CD4-positive, alpha-beta T cell (primary cell): Measurements from ENCODE around the gene SRSF4. TPM values are rescaled to one million over a fixed set of nuclear protein-coding genes. Genes with fewer than 3 reads are reported as not detected.

Experiments used
- ATAC-seq: fragments of 200-7000 bp; cut with Tn5 transposase; one replicate; pipeline ENCODE4 v1.10.0; 2022; ENCODE audit warnings: mild to moderate bottlenecking; ENCODE audit not compliant: poor library complexity
- CTCF ChIA-PET: fragments of 350-600 bp; sonication (Branson Sonifier 250); formaldehyde crosslinking; loops from one replicate; lab custom pipeline; 2021; ENCODE audit warnings: antibody characterized with exemption, inconsistent platforms; lab: Charles Lee
- POLR2A ChIA-PET: fragments of 350-600 bp; sonication (Branson Sonifier 250); formaldehyde crosslinking; loops from one replicate; lab custom pipeline; 2021; ENCODE audit warnings: antibody characterized with exemption, inconsistent platforms; lab: Charles Lee
- DNase-seq, 14 experiments: peaks; one replicate each; pipeline ENCODE4 v3.0.0-alpha.2; 2013 to 2020; ENCODE audit warnings: mixed read lengths in 2 of 14
- H3K27ac ChIP-seq, 2 donors: one replicate each; pipeline versions ENCODE4 v1.5.1 to v1.7.0; 2013; ENCODE audit warnings: low read length in 2 of 2, low read depth in 1 of 2, mild to moderate bottlenecking in 1 of 2
- H3K27me3 ChIP-seq, 2 experiments: 1 replicate in 1 of 2; 2 replicates in 1 of 2; pipeline versions ENCODE4 v1.6.1 to v1.7.0; 2013; ENCODE audit warnings: low read length in 2 of 2, control low read depth in 1 of 2, mild to moderate bottlenecking in 1 of 2, moderate library complexity in 1 of 2; ENCODE audit not compliant: insufficient read depth in 2 of 2, control insufficient read depth in 1 of 2
- H3K36me3 ChIP-seq: one replicate; pipeline ENCODE4 v1.6.1; 2013; ENCODE audit warnings: low read length, control low read depth; ENCODE audit not compliant: insufficient read depth
- H3K4me1 ChIP-seq: one replicate; pipeline ENCODE4 v1.6.1; 2013; ENCODE audit warnings: low read length, control low read depth; ENCODE audit not compliant: insufficient read depth
- H3K4me3 ChIP-seq: one replicate; pipeline ENCODE4 v1.5.1; 2013; ENCODE audit warnings: mild to moderate bottlenecking, low read length, moderate library complexity
- H3K9me3 ChIP-seq, 2 experiments: 1 replicate in 1 of 2; 2 replicates in 1 of 2; pipeline versions ENCODE4 v1.6.1 to v1.7.0; 2013; ENCODE audit warnings: low read length in 2 of 2, mild to moderate bottlenecking in 2 of 2, control low read depth in 1 of 2, moderate library complexity in 1 of 2; ENCODE audit not compliant: control insufficient read depth in 1 of 2, insufficient read depth in 1 of 2
- H3K27ac Mint-ChIP-seq: one replicate; pipeline ENCODE4 v1.8.0; 2020; ENCODE audit warnings: mixed read lengths
- H3K27me3 Mint-ChIP-seq: one replicate; pipeline ENCODE4 v1.8.0; 2021; ENCODE audit warnings: mixed read lengths
- H3K36me3 Mint-ChIP-seq: one replicate; pipeline ENCODE4 v1.8.0; 2021; ENCODE audit warnings: low read depth, mixed read lengths
- H3K4me1 Mint-ChIP-seq: one replicate; pipeline ENCODE4 v1.8.0; 2021; ENCODE audit warnings: low read depth, mixed read lengths
- H3K4me3 Mint-ChIP-seq: one replicate; pipeline ENCODE4 v1.8.0; 2020; ENCODE audit warnings: mild to moderate bottlenecking, mixed read lengths
- H3K9me3 Mint-ChIP-seq: one replicate; pipeline ENCODE4 v1.8.0; 2020; ENCODE audit warnings: mixed read lengths
- intact Hi-C, 2 experiments: fragments of 100-400 bp; cut with DNase I in 1 of 2; cut with micrococcal nuclease in 1 of 2; formaldehyde crosslinking; loops; one replicate each; pipeline versions ENCODE4 v1.15.1 to v1.9.0; 2023 to 2025; cut with DNase I, micrococcal nuclease
- total RNA-seq, 174 experiments: library from RNA in 2 of 174; stranded (reverse) in 2 of 174; gene quantifications; one replicate each; pipeline ENCODE4 v1.2.3 and lab custom pipeline; 2021 to 2026
- TF ChIP-seq, protein P1 (sequence below): fragments of 200-600 bp; IDR thresholded peaks from one replicate; pipeline ENCODE4 v1.8.0; 2022; ENCODE audit warnings: antibody characterized with exemption, mild to moderate bottlenecking

The SRSF4 gene
- total RNA-seq, 2 experiments from 2014 or later = 89.2 to 93.4 TPM

- Mint-ChIP-seq H3K4me3 (peak overlapping the region; percentile 74), H3K4me1 (peaks cover 8% of the 10 kb centered on the region), H3K27ac (no peak overlapping the region), H3K36me3 (peaks cover 14% of the 10 kb centered on the region), H3K9me3 (no peaks in the 10 kb centered on the region), H3K27me3 (peaks cover 25% of the 10 kb centered on the region)
- Histone ChIP-seq H3K4me1 (peaks cover 41% of the 10 kb centered on the region), H3K27me3 (peaks cover 25 to 44% of the 10 kb centered on the region in 2 experiments), H3K27ac (no peak overlapping the region), H3K36me3 (peaks cover 6% of the 10 kb centered on the region), H3K9me3 (peaks cover 0 to 3% of the 10 kb centered on the region in 2 experiments), H3K4me3 (peak overlapping the region; percentile 43)
- CTCF ChIA-PET = interaction anchor here (1.6 kb wide), 1 partner anchor 11 kb away, joined by 3 read pairs; no protein-coding TSS in a partner anchor
- TF ChIP-seq, protein P1, sequence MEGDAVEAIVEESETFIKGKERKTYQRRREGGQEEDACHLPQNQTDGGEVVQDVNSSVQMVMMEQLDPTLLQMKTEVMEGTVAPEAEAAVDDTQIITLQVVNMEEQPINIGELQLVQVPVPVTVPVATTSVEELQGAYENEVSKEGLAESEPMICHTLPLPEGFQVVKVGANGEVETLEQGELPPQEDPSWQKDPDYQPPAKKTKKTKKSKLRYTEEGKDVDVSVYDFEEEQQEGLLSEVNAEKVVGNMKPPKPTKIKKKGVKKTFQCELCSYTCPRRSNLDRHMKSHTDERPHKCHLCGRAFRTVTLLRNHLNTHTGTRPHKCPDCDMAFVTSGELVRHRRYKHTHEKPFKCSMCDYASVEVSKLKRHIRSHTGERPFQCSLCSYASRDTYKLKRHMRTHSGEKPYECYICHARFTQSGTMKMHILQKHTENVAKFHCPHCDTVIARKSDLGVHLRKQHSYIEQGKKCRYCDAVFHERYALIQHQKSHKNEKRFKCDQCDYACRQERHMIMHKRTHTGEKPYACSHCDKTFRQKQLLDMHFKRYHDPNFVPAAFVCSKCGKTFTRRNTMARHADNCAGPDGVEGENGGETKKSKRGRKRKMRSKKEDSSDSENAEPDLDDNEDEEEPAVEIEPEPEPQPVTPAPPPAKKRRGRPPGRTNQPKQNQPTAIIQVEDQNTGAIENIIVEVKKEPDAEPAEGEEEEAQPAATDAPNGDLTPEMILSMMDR = no peak
- intact Hi-C loops = loop anchor here (10.0 kb wide), 2 partner anchors 52 to 82 kb away; no protein-coding TSS in a partner anchor
- DNase-seq (peak in 5 of 14 experiments; percentile 5 to 51 (median 37)), ATAC-seq (no peak)
- POLR2A ChIA-PET = interaction anchor here (0.9 to 2.2 kb wide), 2 partner anchors 58 to 59 kb away, joined by 3 to 8 read pairs; partner anchors contain the start of gene SRSF4
These were observed 58.4 kb downstream of the SRSF4 start for GRCh38 chr1:29123053-29123886.

- Histone ChIP-seq H3K9me3 (peaks cover 0 to 3% of the 10 kb centered on the region in 2 experiments), H3K36me3 (peaks cover 11% of the 10 kb centered on the region), H3K4me3 (peak overlapping the region; percentile 43), H3K4me1 (peaks cover 41% of the 10 kb centered on the region), H3K27ac (no peak overlapping the region), H3K27me3 (peaks cover 25 to 44% of the 10 kb centered on the region in 2 experiments)
- CTCF ChIA-PET = no interaction called here
- POLR2A ChIA-PET = interaction anchor here (1.8 kb wide), 1 partner anchor 59 kb away, joined by 16 read pairs; the partner anchor contains the start of gene SRSF4
- TF ChIP-seq, protein P1 = no peak
- no peak overlapping the region for H3K27ac Mint-ChIP-seq
- H3K36me3 Mint-ChIP-seq = peaks cover 20% of the 10 kb centered on the region
- DNase-seq (peak in 1 of 14 experiments; percentile 34), ATAC-seq (no peak)
- H3K9me3 Mint-ChIP-seq = no peaks in the 10 kb centered on the region
- peaks cover 21% of the 10 kb centered on the region for H3K27me3 Mint-ChIP-seq
- peaks cover 8% of the 10 kb centered on the region for H3K4me1 Mint-ChIP-seq
- peak overlapping the region; percentile 74 for H3K4me3 Mint-ChIP-seq
- intact Hi-C loops = loop anchor here (10.0 kb wide), 2 partner anchors 52 to 82 kb away; no protein-coding TSS in a partner anchor
These were observed 59.0 kb downstream of the SRSF4 start for GRCh38 chr1:29122682-29123052.

DNA sequence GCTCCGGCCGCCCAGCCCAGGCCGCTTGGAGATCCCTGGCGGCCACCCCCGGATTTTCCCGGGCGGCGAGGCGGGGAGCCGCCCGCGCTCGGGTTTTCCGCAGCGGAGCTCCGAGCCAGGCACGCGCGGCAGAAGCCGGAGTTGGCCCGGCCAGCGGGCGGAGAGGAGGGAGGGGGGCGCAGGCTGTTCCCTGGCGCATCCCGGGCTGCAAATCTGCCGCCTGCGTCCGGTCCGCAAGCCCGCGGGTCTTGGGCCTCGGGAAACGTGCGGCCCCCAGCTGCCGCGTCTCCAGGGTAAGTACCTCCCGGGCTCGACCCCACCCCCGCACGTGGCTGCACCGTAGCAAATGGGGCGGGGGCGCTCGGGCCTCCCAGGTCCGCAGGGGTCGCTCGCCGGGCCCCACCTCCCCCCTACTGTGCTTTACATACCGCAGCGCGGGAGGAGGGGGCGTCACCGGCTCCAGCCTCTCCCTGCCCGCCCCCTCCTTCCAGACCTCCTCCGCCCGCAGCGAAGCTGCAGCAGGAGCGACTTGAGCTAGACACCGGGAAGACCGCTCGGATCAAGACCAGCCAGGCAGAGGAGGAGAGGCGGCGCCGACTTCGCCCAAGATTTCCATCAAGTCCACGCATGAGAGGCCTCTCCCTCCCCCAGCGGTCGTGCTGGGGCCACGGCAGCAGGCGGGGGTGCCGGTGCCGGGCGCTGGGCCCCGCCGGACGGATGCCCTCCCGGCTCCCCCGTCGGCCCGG lies 59.6 kb downstream of the SRSF4 start:
- H3K4me1 ChIP-seq = peaks cover 41% of the 10 kb centered on the region
- H3K9me3 Mint-ChIP-seq = no peaks in the 10 kb centered on the region
- no peak overlapping the region for H3K27ac Mint-ChIP-seq
- H3K4me3 Mint-ChIP-seq = peak overlapping the region; percentile 66
- H3K27me3 Mint-ChIP-seq = peaks cover 21% of the 10 kb centered on the region
- H3K36me3 ChIP-seq = peaks cover 16% of the 10 kb centered on the region
- TF ChIP-seq, protein P1 = no peak
- no peak overlapping the region for H3K4me3 ChIP-seq
- H3K9me3 ChIP-seq = peaks cover 0 to 3% of the 10 kb centered on the region in 2 experiments
- ATAC-seq (no peak), DNase-seq (peak in 3 of 14 experiments; percentile 34 to 39 (median 39))
- CTCF ChIA-PET = no interaction called here
- intact Hi-C loops = loop anchor here (2.0 to 10.0 kb wide), 4 partner anchors 53 to 239 kb away; no protein-coding TSS in a partner anchor
- peaks cover 25 to 44% of the 10 kb centered on the region in 2 experiments for H3K27me3 ChIP-seq
- POLR2A ChIA-PET = interaction anchor here (0.8 to 1.8 kb wide), 5 partner anchors 9 to 541 kb away, joined by 3 to 16 read pairs (median 3); partner anchors contain the start of genes EPB41 and SRSF4
- peaks cover 8% of the 10 kb centered on the region for H3K4me1 Mint-ChIP-seq
- no peak overlapping the region for H3K27ac ChIP-seq
- H3K36me3 Mint-ChIP-seq = peaks cover 26% of the 10 kb centered on the region
